ENCODE measurements around the gene FAF1. TPM values are rescaled to one million over a fixed set of nuclear protein-coding genes. Genes with fewer than 3 reads are reported as not detected.

Gene FAF1
- polyA plus RNA-seq: 43.4 and 48.2 TPM in 2 replicates

DNA sequence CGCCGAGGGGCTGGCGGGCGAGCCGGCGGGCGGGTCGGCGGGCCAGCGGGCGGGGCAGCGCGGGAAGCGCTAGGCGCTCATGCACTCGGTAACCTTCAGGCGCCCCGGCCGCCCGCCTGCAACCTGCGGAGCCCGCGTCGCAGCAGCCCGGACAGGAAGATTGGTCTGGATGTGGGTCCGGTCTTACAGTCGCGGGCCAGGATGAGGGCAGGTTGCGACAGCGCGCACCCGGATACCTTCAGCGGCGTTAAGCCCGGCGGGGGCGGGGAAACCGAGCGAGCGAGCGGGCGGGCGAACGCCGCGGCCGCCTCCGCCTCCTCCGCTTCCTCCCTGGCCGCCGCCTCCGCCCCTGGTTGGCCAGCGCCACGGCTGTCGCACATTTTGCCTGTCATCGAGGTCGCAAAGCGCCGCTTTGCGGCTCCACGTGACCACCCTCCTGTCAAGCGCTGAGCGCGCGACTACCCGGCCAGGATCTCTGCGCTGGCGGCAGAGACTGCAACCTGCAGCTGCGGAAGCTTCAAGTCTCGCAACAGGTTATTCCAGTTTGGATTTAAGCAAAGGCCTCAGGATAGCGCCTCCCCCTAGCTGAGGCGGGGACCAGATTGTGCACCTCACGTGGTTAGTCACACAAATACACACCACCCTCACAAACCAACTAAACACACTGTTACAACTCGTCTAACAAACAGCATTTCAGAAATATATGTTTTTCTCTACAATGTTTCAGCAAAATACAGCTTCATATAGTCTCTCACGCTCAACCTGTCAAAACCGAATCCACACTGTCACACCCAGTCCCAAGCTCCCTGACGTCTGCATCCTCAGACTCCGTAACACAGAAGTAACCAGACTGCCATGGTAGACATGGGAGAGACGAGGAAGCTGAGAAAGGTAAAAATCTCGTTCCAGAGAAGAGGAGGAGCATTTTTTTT is at the start of gene FAF1:
TSS of gene FAF1 (minus strand) at position 355 of the 932 bp plus-strand sequence. CDS start 456 bp downstream, outside the sequence.

DNA sequence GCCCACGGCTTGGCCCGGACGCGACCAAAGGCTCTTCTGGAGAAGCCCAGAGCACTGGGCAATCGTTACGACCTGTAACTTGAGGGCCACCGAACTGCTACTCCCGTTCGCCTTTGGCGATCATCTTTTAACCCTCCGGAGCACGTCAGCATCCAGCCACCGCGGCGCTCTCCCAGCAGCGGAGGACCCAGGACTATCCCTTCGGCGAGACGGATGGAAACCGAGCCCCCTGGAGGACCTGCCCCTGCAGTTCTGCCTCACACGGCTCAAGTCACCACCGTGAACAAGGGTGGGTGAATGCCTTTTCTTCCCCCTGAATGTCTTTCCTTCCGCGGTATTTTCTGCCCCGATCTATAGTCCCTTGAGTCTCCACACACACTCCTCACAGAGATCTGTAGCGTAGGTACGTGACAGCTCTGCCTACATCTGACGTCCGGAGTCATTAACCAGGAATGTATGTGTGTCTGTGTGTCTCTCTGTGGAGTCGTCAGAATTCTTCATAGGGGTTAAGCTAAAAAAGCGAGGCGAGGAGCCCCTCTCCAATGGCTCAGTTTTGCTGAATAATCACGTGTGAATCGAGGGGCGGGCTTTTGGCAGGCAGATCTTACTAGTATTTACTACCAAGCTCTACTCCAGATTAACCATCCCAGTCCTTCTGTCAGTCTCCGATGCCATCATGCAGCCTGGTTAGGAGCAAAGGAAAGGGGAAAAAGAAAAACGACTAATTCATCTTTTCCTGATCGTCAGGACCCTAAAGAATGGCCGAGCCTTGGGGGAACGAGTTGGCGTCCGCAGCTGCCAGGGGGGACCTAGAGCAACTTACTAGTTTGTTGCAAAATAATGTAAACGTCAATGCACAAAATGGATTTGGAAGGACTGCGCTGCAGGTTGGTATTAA is 9.8 kb upstream of the FAF1 start, which contains the start of gene CDKN2C:
TSS of gene CDKN2C (plus strand) at position 635 of the 898 bp plus-strand sequence. CDS start at position 759, 124 bp downstream.

DNA sequence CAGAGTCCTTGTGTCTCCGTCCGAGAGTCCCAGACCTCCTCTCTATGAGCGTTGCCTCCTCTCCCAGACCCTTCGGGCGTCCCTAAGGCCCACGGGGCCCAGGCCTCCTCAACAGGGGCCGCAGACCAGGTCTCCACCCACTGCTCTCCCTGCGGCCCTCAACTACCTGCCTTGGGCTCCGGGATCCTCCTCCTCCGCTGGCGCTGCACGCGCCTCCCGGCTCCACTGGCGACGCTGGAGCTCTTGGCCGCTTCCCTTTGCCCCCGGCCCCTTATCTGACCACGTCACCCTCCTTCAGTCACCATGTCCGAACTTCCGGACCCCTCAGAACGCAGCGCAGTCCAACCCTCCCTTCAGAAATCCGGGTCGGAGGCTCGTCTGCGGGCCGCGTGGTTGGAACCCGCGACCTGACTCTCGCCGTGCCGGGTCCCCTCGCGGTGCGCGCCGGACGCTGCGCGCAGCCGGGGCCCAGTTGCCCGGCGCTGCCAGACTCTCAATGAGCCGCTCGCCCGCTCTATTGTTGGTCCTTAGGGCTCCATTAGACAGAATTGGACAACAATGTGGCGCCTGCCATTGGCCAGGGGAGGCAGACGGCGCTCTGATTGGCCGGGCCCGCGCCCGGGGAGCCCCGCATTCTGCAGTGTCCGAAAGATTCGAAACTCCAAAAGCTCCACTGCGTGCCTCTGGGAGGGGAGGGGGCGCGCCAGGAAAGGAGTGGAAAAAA is 537.0 kb downstream of the FAF1 start, which contains the start of gene DMRTA2:
TSS of gene DMRTA2 (minus strand) at position 498 of the 724 bp plus-strand sequence. CDS start 1,907 bp downstream, outside the sequence.

Other genes with a start within 250 kb of the FAF1 start
- 3.1 and 3.9 TPM in 2 replicates for gene CDKN2C, start 10.0 kb upstream of the FAF1 start, polyA plus RNA-seq
- gene C1orf185, start 142.0 kb upstream of the FAF1 start, polyA plus RNA-seq: not detected in 2 replicates

Data from Purkinje cell (primary cell).